Nephron progenitor cell (in vitro differentiated cells): ENCODE results near the gene MMS19.

Experiments
- DNase-seq: peaks from one replicate; pipeline ENCODE4 v3.0.0; 2021
- H3K27ac Mint-ChIP-seq: 2 replicates; pipeline ENCODE4 v1.8.0; 2021; ENCODE audit warnings: mild to moderate bottlenecking, moderate library complexity, mixed read lengths
- H3K27me3 Mint-ChIP-seq: 2 replicates; pipeline ENCODE4 v1.8.0; 2021; ENCODE audit warnings: mild to moderate bottlenecking, low read depth, mixed read lengths; ENCODE audit not compliant: poor library complexity
- H3K36me3 Mint-ChIP-seq: 2 replicates; pipeline ENCODE4 v1.8.0; 2021; ENCODE audit warnings: low read depth, mixed read lengths
- H3K4me1 Mint-ChIP-seq: 2 replicates; pipeline ENCODE4 v1.8.0; 2021; ENCODE audit warnings: mixed read lengths
- H3K4me3 Mint-ChIP-seq: 2 replicates; pipeline ENCODE4 v1.8.0; 2021; ENCODE audit warnings: mild to moderate bottlenecking, moderate library complexity, mixed read lengths
- H3K9me3 Mint-ChIP-seq: 2 replicates; pipeline ENCODE4 v1.8.0; 2021; ENCODE audit warnings: mild to moderate bottlenecking, moderate library complexity, mixed read lengths
- TF ChIP-seq, protein P1 (sequence below): fragments of 200-600 bp; sonication (generic); IDR thresholded peaks from 2 replicates; pipeline ENCODE4 v1.5.0; 2021; ENCODE audit warnings: antibody characterized with exemption

MMS19 gene

DNA sequence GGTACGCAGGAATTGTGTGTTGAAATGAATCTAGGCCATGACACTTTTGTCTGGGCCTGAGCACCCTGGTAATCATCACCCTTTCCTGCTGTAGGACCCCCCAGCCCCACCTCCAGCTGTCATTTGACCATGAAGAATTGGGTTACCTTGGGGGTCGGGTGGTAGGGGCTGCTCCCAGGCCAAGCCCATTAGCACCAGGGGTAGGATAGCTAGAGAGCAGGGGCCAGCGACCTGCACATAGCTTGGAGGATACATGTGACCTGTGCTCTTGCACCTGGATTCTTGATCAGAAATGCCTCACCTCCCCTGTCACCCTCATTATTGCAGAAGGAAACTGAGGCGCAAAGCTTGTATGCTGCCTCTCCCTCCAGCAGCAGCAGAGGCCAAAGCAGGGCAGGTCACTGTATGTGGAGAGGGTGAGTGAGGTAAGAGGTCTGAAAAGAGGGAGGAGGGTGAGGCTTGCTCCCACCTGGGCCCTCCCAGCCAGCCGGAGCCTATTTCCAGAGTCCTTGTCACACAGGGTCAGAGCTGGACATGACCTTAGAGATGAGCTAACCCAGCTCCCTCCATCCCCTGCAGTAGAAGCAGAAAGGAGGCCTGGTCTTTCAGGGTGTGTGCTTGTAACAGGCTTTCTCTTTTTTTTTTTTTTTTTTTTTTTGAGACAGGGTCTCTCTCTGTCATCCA lies 39.1 kb upstream of the MMS19 start:
- Mint-ChIP-seq H3K4me1 (peaks cover 71% of the 10 kb centered on the region), H3K27me3 (peaks cover 3% of the 10 kb centered on the region)
- no peak for DNase-seq

DNA sequence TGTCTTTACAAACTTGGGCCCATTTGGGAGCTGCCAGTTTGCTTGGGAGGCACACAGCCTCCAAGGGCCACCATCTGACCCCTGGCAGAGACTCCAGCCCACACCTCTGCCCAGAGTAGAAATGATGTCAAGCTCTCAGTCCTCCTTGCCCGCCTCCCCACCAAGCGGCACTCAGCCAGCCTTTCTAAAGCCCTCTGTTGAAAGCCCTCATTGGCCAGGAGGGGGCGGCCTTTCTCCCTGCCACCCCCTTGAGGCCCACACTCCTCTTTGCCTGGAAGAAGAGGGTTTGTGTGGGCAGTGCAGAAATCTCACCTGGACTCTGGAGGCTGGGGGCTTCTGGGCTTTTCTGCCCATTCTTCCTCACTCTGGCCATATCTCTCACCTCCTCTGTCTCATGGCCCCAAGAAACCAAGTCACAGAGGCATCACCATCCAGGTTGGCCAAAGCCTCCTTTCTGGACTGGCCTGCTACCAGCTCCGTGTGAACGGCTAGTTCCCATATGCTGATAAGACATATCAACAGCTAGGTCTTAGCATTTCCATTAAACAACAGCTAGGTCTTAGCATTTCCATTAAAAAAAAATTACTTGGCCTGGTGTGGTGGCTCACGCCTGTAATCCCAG lies 36.6 kb upstream of the MMS19 start:
- peaks cover 3% of the 10 kb centered on the region for H3K36me3 Mint-ChIP-seq
- peak; percentile 47 for DNase-seq

More for the DNA sequence above, 39.1 kb upstream of the MMS19 start:
- H3K36me3 Mint-ChIP-seq = no peaks in the 10 kb centered on the region
- no peak overlapping the region for H3K4me3 Mint-ChIP-seq
- no peak overlapping the region for H3K27ac Mint-ChIP-seq
- no peaks in the 10 kb centered on the region for H3K9me3 Mint-ChIP-seq
- TF ChIP-seq, protein P1, sequence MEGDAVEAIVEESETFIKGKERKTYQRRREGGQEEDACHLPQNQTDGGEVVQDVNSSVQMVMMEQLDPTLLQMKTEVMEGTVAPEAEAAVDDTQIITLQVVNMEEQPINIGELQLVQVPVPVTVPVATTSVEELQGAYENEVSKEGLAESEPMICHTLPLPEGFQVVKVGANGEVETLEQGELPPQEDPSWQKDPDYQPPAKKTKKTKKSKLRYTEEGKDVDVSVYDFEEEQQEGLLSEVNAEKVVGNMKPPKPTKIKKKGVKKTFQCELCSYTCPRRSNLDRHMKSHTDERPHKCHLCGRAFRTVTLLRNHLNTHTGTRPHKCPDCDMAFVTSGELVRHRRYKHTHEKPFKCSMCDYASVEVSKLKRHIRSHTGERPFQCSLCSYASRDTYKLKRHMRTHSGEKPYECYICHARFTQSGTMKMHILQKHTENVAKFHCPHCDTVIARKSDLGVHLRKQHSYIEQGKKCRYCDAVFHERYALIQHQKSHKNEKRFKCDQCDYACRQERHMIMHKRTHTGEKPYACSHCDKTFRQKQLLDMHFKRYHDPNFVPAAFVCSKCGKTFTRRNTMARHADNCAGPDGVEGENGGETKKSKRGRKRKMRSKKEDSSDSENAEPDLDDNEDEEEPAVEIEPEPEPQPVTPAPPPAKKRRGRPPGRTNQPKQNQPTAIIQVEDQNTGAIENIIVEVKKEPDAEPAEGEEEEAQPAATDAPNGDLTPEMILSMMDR = no peak

DNA sequence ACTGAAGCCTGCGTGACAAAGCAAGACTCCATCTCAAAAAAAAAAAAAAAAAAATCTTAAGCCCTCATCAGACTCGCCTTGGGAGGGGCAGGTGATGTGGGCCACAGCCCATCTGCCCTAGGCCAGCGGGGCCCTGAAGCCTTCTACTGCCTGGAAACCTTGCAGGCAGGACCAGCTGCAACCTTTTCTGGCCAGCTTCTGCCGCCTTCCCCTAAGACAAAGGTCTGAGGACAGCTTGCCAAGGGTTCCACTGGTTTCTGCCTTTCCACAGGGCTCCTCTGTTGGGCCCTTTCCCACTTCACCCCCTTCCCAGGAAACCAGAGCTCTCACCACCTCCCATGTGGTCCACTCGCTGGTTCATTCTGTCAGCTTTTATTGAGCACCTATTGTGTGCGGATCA lies 35.7 kb upstream of the MMS19 start:
- peaks cover 52% of the 10 kb centered on the region for H3K4me1 Mint-ChIP-seq
- no peak overlapping the region for H3K27ac Mint-ChIP-seq
- TF ChIP-seq, protein P1 = no peak
- peaks cover 6% of the 10 kb centered on the region for H3K36me3 Mint-ChIP-seq
- H3K9me3 Mint-ChIP-seq = peaks cover 10% of the 10 kb centered on the region
- no peak for DNase-seq
- H3K27me3 Mint-ChIP-seq = peaks cover 3% of the 10 kb centered on the region
- no peak overlapping the region for H3K4me3 Mint-ChIP-seq

More for the DNA sequence above, 36.6 kb upstream of the MMS19 start:
- H3K27ac Mint-ChIP-seq = no peak overlapping the region
- H3K4me1 Mint-ChIP-seq = peaks cover 58% of the 10 kb centered on the region
- TF ChIP-seq, protein P1 = peak; percentile 46
- H3K4me3 Mint-ChIP-seq = no peak overlapping the region
- peaks cover 3% of the 10 kb centered on the region for H3K9me3 Mint-ChIP-seq
- peaks cover 3% of the 10 kb centered on the region for H3K27me3 Mint-ChIP-seq

- TF ChIP-seq, protein P1 = no peak
- Mint-ChIP-seq H3K4me1 (peaks cover 45% of the 10 kb centered on the region), H3K36me3 (peaks cover 6% of the 10 kb centered on the region), H3K4me3 (no peak overlapping the region), H3K9me3 (peaks cover 11% of the 10 kb centered on the region), H3K27ac (peak overlapping the region; percentile 98), H3K27me3 (peaks cover 3% of the 10 kb centered on the region)
- DNase-seq = peak; percentile 51
Measured at GRCh38 chr10:97532935-97533671, 34.9 kb upstream of the MMS19 start.

- no peak for DNase-seq
- Mint-ChIP-seq H3K4me3 (no peak overlapping the region), H3K9me3 (peaks cover 25% of the 10 kb centered on the region), H3K36me3 (peaks cover 6% of the 10 kb centered on the region), H3K4me1 (peaks cover 36% of the 10 kb centered on the region), H3K27me3 (peaks cover 3% of the 10 kb centered on the region), H3K27ac (no peak overlapping the region)
- TF ChIP-seq, protein P1 = no peak
Measured at GRCh38 chr10:97531401-97531986, 33.3 kb upstream of the MMS19 start.
